H9 (cell line): Measurements from ENCODE around the gene CST4. TPM values are rescaled to one million over a fixed set of nuclear protein-coding genes. Genes with fewer than 3 reads are reported as not detected.
"Not testable (repeated sequence)": the region's sequence is repeated elsewhere in the genome, so short reads cannot be mapped to it uniquely, and the experiment has no call there.

Experiments used
- DNase-seq: peaks from one replicate; pipeline ENCODE4 v3.0.0-alpha.2; 2017
- H2AFZ ChIP-seq: one replicate; pipeline ENCODE4 v1.6.1; 2013; ENCODE audit warnings: mild to moderate bottlenecking, low read length, control low read depth, moderate library complexity
- H2AK5ac ChIP-seq: 2 replicates; pipeline ENCODE4 v1.6.1; 2013; ENCODE audit warnings: low read length, control low read depth, mixed read lengths; ENCODE audit not compliant: insufficient read length
- H2BK120ac ChIP-seq: one replicate; pipeline ENCODE4 v1.6.1; 2013; ENCODE audit warnings: low read depth, mild to moderate bottlenecking, low read length, control low read depth, inconsistent platforms; ENCODE audit not compliant: poor library complexity, severe bottlenecking
- H2BK12ac ChIP-seq: 2 replicates; pipeline ENCODE4 v1.6.1; 2013; ENCODE audit warnings: low read length, control low read depth, mixed read lengths, low read depth; ENCODE audit not compliant: insufficient read length
- H2BK15ac ChIP-seq: 2 replicates; pipeline ENCODE4 v1.6.1; 2013; ENCODE audit warnings: low read depth, low read length, control low read depth
- H2BK20ac ChIP-seq: one replicate; pipeline ENCODE4 v1.6.1; 2013; ENCODE audit warnings: low read depth, mild to moderate bottlenecking, low read length, control low read depth, inconsistent platforms; ENCODE audit not compliant: poor library complexity, severe bottlenecking
- H2BK5ac ChIP-seq: 2 replicates; pipeline ENCODE4 v1.6.1; 2013; ENCODE audit warnings: low read length, control low read depth, mixed read lengths; ENCODE audit not compliant: insufficient read length
- H3K14ac ChIP-seq: 2 replicates; pipeline ENCODE4 v1.6.1; 2013; ENCODE audit warnings: low read length, control low read depth; ENCODE audit not compliant: insufficient read depth
- H3K18ac ChIP-seq: 2 replicates; pipeline ENCODE4 v1.6.1; 2013; ENCODE audit warnings: low read depth, mild to moderate bottlenecking, mixed read lengths, low read length, control low read depth; ENCODE audit not compliant: insufficient read length
- H3K23ac ChIP-seq: 2 replicates; pipeline ENCODE4 v1.6.1; 2013; ENCODE audit warnings: low read length, control low read depth, mixed read lengths, low read depth; ENCODE audit not compliant: insufficient read length
- H3K23me2 ChIP-seq: 2 replicates; pipeline ENCODE4 v1.6.1; 2013; ENCODE audit warnings: low read depth, mild to moderate bottlenecking, mixed read lengths, low read length, control low read depth; ENCODE audit not compliant: insufficient read length, poor library complexity, severe bottlenecking
- H3K27ac ChIP-seq: 2 replicates; pipeline ENCODE4 v1.5.1; 2013; ENCODE audit warnings: low read length, control low read depth, mixed read lengths, low read depth; ENCODE audit not compliant: insufficient read length
- H3K27me3 ChIP-seq: 2 replicates; pipeline ENCODE4 v1.6.1; 2013; ENCODE audit warnings: low read length, control low read depth, inconsistent platforms; ENCODE audit not compliant: insufficient read depth
- H3K4ac ChIP-seq: 2 replicates; pipeline ENCODE4 v1.6.1; 2013; ENCODE audit warnings: low read depth, mild to moderate bottlenecking, control low read depth, inconsistent platforms, low read length, moderate library complexity
- H3K4me1 ChIP-seq: 2 replicates; pipeline ENCODE4 v1.6.1; 2013; ENCODE audit warnings: low read length, control low read depth, inconsistent platforms; ENCODE audit not compliant: insufficient read depth
- H3K4me2 ChIP-seq: 2 replicates; pipeline ENCODE4 v1.6.1; 2013; ENCODE audit warnings: low read length, control low read depth, mixed read lengths; ENCODE audit not compliant: insufficient read length, insufficient read depth
- H3K56ac ChIP-seq: 2 replicates; pipeline ENCODE4 v1.6.1; 2013; ENCODE audit warnings: low read depth, mild to moderate bottlenecking, mixed read lengths, low read length, control low read depth; ENCODE audit not compliant: insufficient read length
- H3K79me1 ChIP-seq: 2 replicates; pipeline ENCODE4 v1.6.1; 2013; ENCODE audit warnings: low read depth, mild to moderate bottlenecking, moderate library complexity, low read length, control low read depth, inconsistent platforms; ENCODE audit not compliant: insufficient read depth, poor library complexity, severe bottlenecking
- H3K79me2 ChIP-seq: 2 replicates; pipeline ENCODE4 v1.6.1; 2013; ENCODE audit warnings: low read length, control low read depth, inconsistent platforms; ENCODE audit not compliant: insufficient read depth
- H3K9ac ChIP-seq: 2 replicates; pipeline ENCODE4 v1.6.1; 2013; ENCODE audit warnings: low read length, control low read depth, mixed read lengths; ENCODE audit not compliant: insufficient read length; ENCODE audit errors: extremely low read depth
- H3K9me3 ChIP-seq: one replicate; pipeline ENCODE4 v1.6.1; 2013; ENCODE audit warnings: low read depth, low read length, inconsistent platforms; ENCODE audit not compliant: control insufficient read depth
- H3T11ph ChIP-seq: one replicate; pipeline ENCODE4 v1.6.1; 2013; ENCODE audit warnings: mild to moderate bottlenecking, low read length, control low read depth, inconsistent platforms
- H4K20me1 ChIP-seq: one replicate; pipeline ENCODE4 v1.6.1; 2013; ENCODE audit not compliant: control insufficient read depth, insufficient read length, insufficient read depth
- H4K5ac ChIP-seq: 2 replicates; pipeline ENCODE4 v1.6.1; 2013; ENCODE audit warnings: low read depth, mild to moderate bottlenecking, mixed read lengths, low read length, control low read depth; ENCODE audit not compliant: insufficient read length
- H4K8ac ChIP-seq: replicated peaks from 2 replicates; pipeline ENCODE4 v1.6.1; 2013; ENCODE audit warnings: low read length, control low read depth, mixed read lengths, low read depth; ENCODE audit not compliant: insufficient read length
- H4K91ac ChIP-seq: 2 replicates; pipeline ENCODE4 v1.6.1; 2013; ENCODE audit warnings: low read depth, mild to moderate bottlenecking, moderate library complexity, mixed read lengths, low read length, control low read depth; ENCODE audit not compliant: insufficient read length
- H3K27ac Mint-ChIP-seq, 3 experiments: 2 replicates in 2 of 3; 3 replicates in 1 of 3; pipeline ENCODE4 v1.8.0; 2020 to 2021; ENCODE audit warnings: mixed read lengths in 3 of 3, mild to moderate bottlenecking in 1 of 3, moderate library complexity in 1 of 3
- H3K27me3 Mint-ChIP-seq: 2 replicates; pipeline ENCODE4 v1.8.0; 2021; ENCODE audit warnings: low read depth, mild to moderate bottlenecking, moderate library complexity, mixed read lengths
- H3K36me3 Mint-ChIP-seq, 3 experiments: 2 replicates in 2 of 3; 3 replicates in 1 of 3; pipeline ENCODE4 v1.8.0; 2020 to 2021; ENCODE audit warnings: low read depth in 3 of 3, mixed read lengths in 3 of 3; ENCODE audit not compliant: insufficient read depth in 1 of 3
- H3K4me1 Mint-ChIP-seq, 2 experiments: 2 replicates each; pipeline ENCODE4 v1.8.0; 2020; ENCODE audit warnings: mixed read lengths in 2 of 2
- H3K4me3 Mint-ChIP-seq, 2 experiments: 2 replicates in 1 of 2; 3 replicates in 1 of 2; pipeline ENCODE4 v1.8.0; 2020 to 2021; ENCODE audit warnings: mild to moderate bottlenecking in 2 of 2, mixed read lengths in 2 of 2, moderate library complexity in 1 of 2
- H3K9me3 Mint-ChIP-seq, 2 experiments: 2 replicates in 1 of 2; 3 replicates in 1 of 2; pipeline ENCODE4 v1.8.0; 2020; ENCODE audit warnings: mild to moderate bottlenecking in 2 of 2, mixed read lengths in 2 of 2, moderate library complexity in 1 of 2
- CTCF ChIP-seq: fragments of 200-600 bp; sonication (generic); conservative IDR thresholded peaks from 3 replicates; pipeline ENCODE4 v1.8.0; 2021; ENCODE audit warnings: antibody characterized with exemption, mild to moderate bottlenecking
- WGBS: extraction: QIAGEN DNeasy Blood & Tissue Kit; methylation state at CpG from one replicate; pipeline ENCODE4 v1.1.7; 2013; ENCODE audit warnings: missing lambda C conversion rate, low lambda C conversion rate, mixed read lengths; ENCODE audit not compliant: insufficient read length; ENCODE audit errors: extremely low coverage; 5-methylcytosine and 5-hydroxymethylcytosine counted together
- total RNA-seq: library from RNA; stranded (reverse); gene quantifications from 2 replicates; pipeline ENCODE4 v1.2.1, GENCODE V29; 2021

The CST4 gene
- total RNA-seq, 1 experiment from 2014 or later, result not detected

GRCh38 chr20:23636182-23636907 is 52.5 kb downstream of the CST4 start:
- H4K20me1 ChIP-seq, result no peaks in the 10 kb centered on the region
- no peak overlapping the region for H3K14ac ChIP-seq
- H4K91ac ChIP-seq, result no peak overlapping the region
- H3K18ac ChIP-seq, result no peak overlapping the region
- TF ChIP-seq CTCF, result no peak
- peaks cover 6% of the 10 kb centered on the region for H3K23me2 ChIP-seq
- H3K4ac ChIP-seq, result no peak overlapping the region
- H2BK5ac ChIP-seq, result no peak overlapping the region
- H3K27ac ChIP-seq, result no peak overlapping the region
- H2BK12ac ChIP-seq, result no peak overlapping the region
- no peak overlapping the region for H4K5ac ChIP-seq
- Mint-ChIP-seq H3K27me3 (peaks cover 14% of the 10 kb centered on the region), H3K27ac (no peak overlapping the region), H3K4me3 (peak overlapping the region; percentile 81 to 84), H3K4me1 (peaks cover 20 to 30% of the 10 kb centered on the region in 2 experiments), H3K36me3 (peaks cover 0 to 12% (median 2%) of the 10 kb centered on the region in 3 experiments; a peak in 5 of 7 replicates), H3K9me3 (no peaks in the 10 kb centered on the region; a peak in 1 of 5 replicates)
- no peak overlapping the region for H3K56ac ChIP-seq
- H2AFZ ChIP-seq, result no peak overlapping the region
- no peaks in the 10 kb centered on the region for H3K79me2 ChIP-seq
- H3T11ph ChIP-seq, result no peak overlapping the region
- no peaks in the 10 kb centered on the region for H3K27me3 ChIP-seq
- no peaks in the 10 kb centered on the region for H3K79me1 ChIP-seq
- H3K9me3 ChIP-seq, result no peaks in the 10 kb centered on the region
- H4K8ac ChIP-seq, result no peak overlapping the region
- no peak overlapping the region for H2AK5ac ChIP-seq
- H3K4me1 ChIP-seq, result peaks cover 6% of the 10 kb centered on the region; the same call in 1 of the 2 replicates
- peak overlapping the region; percentile 63 for H3K4me2 ChIP-seq
- DNase-seq, result no peak
- H3K23ac ChIP-seq, result no peak overlapping the region
- no peak overlapping the region for H3K9ac ChIP-seq
- no CpG with 5 or more reads among the region's 19 CpGs for WGBS
- H2BK15ac ChIP-seq, result no peak overlapping the region
- no peak overlapping the region for H2BK20ac ChIP-seq
- H2BK120ac ChIP-seq, result no peak overlapping the region

- not testable (repeated sequence) for H2BK12ac ChIP-seq
These were observed 53.1 kb downstream of the CST4 start for GRCh38 chr20:23635768-23636090.

More at GRCh38 chr20:23635768-23636090, 53.1 kb downstream of the CST4 start:
- H3K4me2 ChIP-seq, H3K9me3 ChIP-seq, H3K9me3 Mint-ChIP-seq, H3K27me3 ChIP-seq, H3K79me2 ChIP-seq, H4K91ac ChIP-seq, H3K4ac ChIP-seq, H2BK15ac ChIP-seq, H2AK5ac ChIP-seq, H2AFZ ChIP-seq, H3K27ac Mint-ChIP-seq, H4K20me1 ChIP-seq, H3K56ac ChIP-seq, H2BK5ac ChIP-seq, H3K4me1 ChIP-seq, H3K14ac ChIP-seq, H4K5ac ChIP-seq, H3K23ac ChIP-seq, H3K9ac ChIP-seq, H3K27ac ChIP-seq, DNase-seq, H2BK120ac ChIP-seq, H3K18ac ChIP-seq, H3K23me2 ChIP-seq, H2BK20ac ChIP-seq, H3T11ph ChIP-seq, H4K8ac ChIP-seq, H3K79me1 ChIP-seq: not testable (repeated sequence)
- no CpG with 5 or more reads among the region's 2 CpGs for WGBS
- peaks cover 13% of the 10 kb centered on the region for H3K27me3 Mint-ChIP-seq
- peaks cover 0 to 12% (median 2%) of the 10 kb centered on the region in 3 experiments; a peak in 5 of 7 replicates for H3K36me3 Mint-ChIP-seq
- H3K4me1 Mint-ChIP-seq, result peaks cover 16 to 26% of the 10 kb centered on the region in 2 experiments
- 0 out of 5 replicates have a peak overlapping the region, but pooled peaks of 1 of the 2 experiments have one; percentile 29 for H3K4me3 Mint-ChIP-seq
